ENCODE data around the gene QSOX1.

The QSOX1 gene

GRCh38 chr1:180217006-180217405 lies 62.3 kb downstream of the QSOX1 start:
- H2AFZ ChIP-seq (ENCODE audit: low read length) = no peak overlapping the region
- no peaks in the 10 kb centered on the region for H3K27me3 ChIP-seq (ENCODE audit: insufficient read depth, low read length)
- H3K4me2 ChIP-seq (ENCODE audit: low read length) = no peak overlapping the region
- H4K20me1 ChIP-seq (ENCODE audit: insufficient read depth, low read length) = no peaks in the 10 kb centered on the region
- H3F3A ChIP-seq (ENCODE audit: insufficient read depth, low read length) = no peaks in the 10 kb centered on the region
- peaks cover 9% of the 10 kb centered on the region for H3K4me1 ChIP-seq (ENCODE audit: insufficient read depth, low read length, severe bottlenecking)
- H3K27ac ChIP-seq (ENCODE audit: low read depth, low read length, poor library complexity, severe bottlenecking) = no peak overlapping the region
- H3K9ac ChIP-seq (ENCODE audit: low read length) = no peak overlapping the region
- H3K9me3 ChIP-seq (ENCODE audit: low read length) = no peaks in the 10 kb centered on the region
- H3K36me3 ChIP-seq (ENCODE audit: insufficient read depth, low read length) = no peaks in the 10 kb centered on the region
- no peak overlapping the region for H3K4me3 ChIP-seq (ENCODE audit: low read depth, low read length, poor library complexity, severe bottlenecking)
- H3K79me2 ChIP-seq (ENCODE audit: insufficient read depth, low read length) = no peaks in the 10 kb centered on the region
- H3K9me2 ChIP-seq (ENCODE audit: low read depth, low read length) = no peaks in the 10 kb centered on the region
- TF ChIP-seq CTCF (IDR thresholded peaks at IDR 0.05; ENCODE audit: low read length) (no peak), EZH2 (IDR thresholded peaks at IDR 0.05; ENCODE audit: borderline replicate concordance, low read length) (no peak)

- H2AFZ ChIP-seq (ENCODE audit: low read length) = no peak overlapping the region
- no peaks in the 10 kb centered on the region for H3K9me2 ChIP-seq (ENCODE audit: low read depth, low read length)
- H4K20me1 ChIP-seq (ENCODE audit: insufficient read depth, low read length) = no peaks in the 10 kb centered on the region
- H3F3A ChIP-seq (ENCODE audit: insufficient read depth, low read length) = no peaks in the 10 kb centered on the region
- no peaks in the 10 kb centered on the region for H3K9me3 ChIP-seq (ENCODE audit: low read length)
- H3K27ac ChIP-seq (ENCODE audit: low read depth, low read length, poor library complexity, severe bottlenecking) = no peak overlapping the region
- no peaks in the 10 kb centered on the region for H3K27me3 ChIP-seq (ENCODE audit: insufficient read depth, low read length)
- H3K4me1 ChIP-seq (ENCODE audit: insufficient read depth, low read length, severe bottlenecking) = no peaks in the 10 kb centered on the region
- no peaks in the 10 kb centered on the region for H3K79me2 ChIP-seq (ENCODE audit: insufficient read depth, low read length)
- H3K4me2 ChIP-seq (ENCODE audit: low read length) = no peak overlapping the region
- no peak overlapping the region for H3K4me3 ChIP-seq (ENCODE audit: low read depth, low read length, poor library complexity, severe bottlenecking)
- H3K36me3 ChIP-seq (ENCODE audit: insufficient read depth, low read length) = no peaks in the 10 kb centered on the region
- TF ChIP-seq EZH2 (IDR thresholded peaks at IDR 0.05; ENCODE audit: borderline replicate concordance, low read length) (no peak), CTCF (IDR thresholded peaks at IDR 0.05; ENCODE audit: low read length) (no peak)
- no peak overlapping the region for H3K9ac ChIP-seq (ENCODE audit: low read length)
Measured at GRCh38 chr1:180218806-180219765, 64.4 kb downstream of the QSOX1 start.

GRCh38 chr1:180219776-180220175 lies 65.1 kb downstream of the QSOX1 start:
- Histone ChIP-seq H4K20me1 (ENCODE audit: insufficient read depth, low read length) (no peaks in the 10 kb centered on the region), H3F3A (ENCODE audit: insufficient read depth, low read length) (no peaks in the 10 kb centered on the region), H3K36me3 (ENCODE audit: insufficient read depth, low read length) (no peaks in the 10 kb centered on the region), H3K27me3 (ENCODE audit: insufficient read depth, low read length) (no peaks in the 10 kb centered on the region), H3K9ac (ENCODE audit: low read length) (no peak overlapping the region), H2AFZ (ENCODE audit: low read length) (no peak overlapping the region), H3K9me2 (ENCODE audit: low read depth, low read length) (no peaks in the 10 kb centered on the region), H3K4me2 (ENCODE audit: low read length) (no peak overlapping the region), H3K79me2 (ENCODE audit: insufficient read depth, low read length) (no peaks in the 10 kb centered on the region), H3K4me1 (ENCODE audit: insufficient read depth, low read length, severe bottlenecking) (no peaks in the 10 kb centered on the region), H3K9me3 (ENCODE audit: low read length) (no peaks in the 10 kb centered on the region), H3K4me3 (ENCODE audit: low read depth, low read length, poor library complexity, severe bottlenecking) (no peak overlapping the region), H3K27ac (ENCODE audit: low read depth, low read length, poor library complexity, severe bottlenecking) (no peak overlapping the region)
- TF ChIP-seq EZH2 (IDR thresholded peaks at IDR 0.05; ENCODE audit: borderline replicate concordance, low read length) = no peak
- TF ChIP-seq CTCF (IDR thresholded peaks at IDR 0.05; ENCODE audit: low read length) = no peak

Data from OCI-LY1 (cell line).